GM12878 (cell line): ENCODE data around the gene CPHXL. TPM values are rescaled to one million over a fixed set of nuclear protein-coding genes. Genes with fewer than 3 reads are reported as not detected.

Experiments
- ATAC-seq: fragments of 200-7000 bp; cut with Tn5 transposase; 3 replicates; pipeline ENCODE4 v1.9.1; 2020; ENCODE audit warnings: mild to moderate bottlenecking, moderate library complexity
- Bru-seq: library from RNA; stranded (reverse); fragments of 400-500 nt; gene quantifications from one replicate; lab custom pipeline; 2021; lab: Mats Ljungman, UMichigan
- BruChase-seq, 2 experiments: library from RNA; stranded (reverse); fragments of 400-500 nt; gene quantifications; one replicate each; lab custom pipeline; 2021; lab: Mats Ljungman, UMichigan
- BruUV-seq: library from RNA; stranded (reverse); fragments of 400-500 nt; replicated peaks from 2 replicates; lab custom pipeline; 2021; lab: Mats Ljungman, UMichigan
- CTCF ChIA-PET: fragments of 300-600 bp; sonication (Branson Sonifier 250); formaldehyde crosslinking; extraction: SDS; loops from one replicate; lab custom pipeline; 2021; ENCODE audit warnings: inconsistent platforms; lab: Yijun Ruan, JAX
- POLR2A ChIA-PET: fragments of 350-600 bp; formaldehyde crosslinking; extraction: SDS; loops from one replicate; lab custom pipeline; 2021; ENCODE audit warnings: inconsistent platforms; lab: Charles Lee
- RAD21 ChIA-PET: fragments of 300-600 bp; sonication (Branson Sonifier 250); formaldehyde crosslinking; loops from one replicate; lab custom pipeline; 2023; ENCODE audit warnings: antibody characterized with exemption; ENCODE audit not compliant: unreplicated experiment; lab: Charles Lee
- SMC1A ChIA-PET: fragments of 300-600 bp; sonication (Branson Sonifier 250); formaldehyde crosslinking; loops from one replicate; lab custom pipeline; 2023; ENCODE audit not compliant: unreplicated experiment, uncharacterized antibody; lab: Charles Lee
- DNase-seq: peaks from one replicate; pipeline ENCODE4 v3.0.0-alpha.2; 2011; ENCODE audit warnings: low read depth, low spot score
- FAIRE-seq: peaks from 3 replicates; lab custom pipeline; 2011; peaks lifted over from hg19 to GRCh38; lab: Jason Lieb, UNC
- H2AFZ ChIP-seq: 2 replicates; pipeline ENCODE4 v1.6.0; 2011; ENCODE audit warnings: low read depth, low read length, control low read depth; ENCODE audit not compliant: control insufficient read depth
- H3K27ac ChIP-seq: 2 replicates; pipeline ENCODE4 v1.5.1; 2011; ENCODE audit warnings: control low read depth; ENCODE audit not compliant: control insufficient read depth, insufficient read depth
- H3K27me3 ChIP-seq, 2 experiments: replicated peaks in 1 of 2; 2 replicates each; pipeline versions ENCODE4 v1.6.0 to v1.6.1; 2011; ENCODE audit warnings: low read length in 1 of 2; ENCODE audit not compliant: control insufficient read depth in 2 of 2, insufficient read depth in 2 of 2
- H3K36me3 ChIP-seq, 2 experiments: 2 replicates each; pipeline ENCODE4 v1.5.1; 2011; ENCODE audit warnings: low read length in 1 of 2; ENCODE audit not compliant: control insufficient read depth in 2 of 2, insufficient read depth in 2 of 2
- H3K4me1 ChIP-seq: 2 replicates; pipeline ENCODE4 v1.6.1; 2011; ENCODE audit warnings: mild to moderate bottlenecking, low read length, moderate library complexity, mixed read lengths; ENCODE audit not compliant: control insufficient read depth, insufficient read depth
- H3K4me2 ChIP-seq: 2 replicates; pipeline ENCODE4 v1.6.0; 2011; ENCODE audit warnings: control low read depth; ENCODE audit not compliant: control insufficient read depth, insufficient read depth
- H3K4me3 ChIP-seq: fragments of 200-600 bp; sonication (generic); 2 replicates; pipeline ENCODE4 v1.5.1; 2016
- H3K79me2 ChIP-seq: 2 replicates; pipeline ENCODE4 v1.6.0; 2011; ENCODE audit warnings: low read length; ENCODE audit not compliant: control insufficient read depth, insufficient read depth
- H3K9ac ChIP-seq: 2 replicates; pipeline ENCODE4 v1.8.0; 2011; ENCODE audit warnings: low read length, control low read depth, mixed read lengths; ENCODE audit not compliant: control insufficient read depth, insufficient read depth
- H3K9me3 ChIP-seq: replicated peaks from 3 replicates; pipeline ENCODE4 v1.5.1; 2011; ENCODE audit warnings: mild to moderate bottlenecking, low read length; ENCODE audit not compliant: control insufficient read depth, insufficient read depth
- H4K20me1 ChIP-seq: 2 replicates; pipeline ENCODE4 v1.6.0; 2011; ENCODE audit not compliant: control insufficient read depth, insufficient read depth
- BMI1 ChIP-seq: fragments of 450-650 bp; IDR thresholded peaks from 2 replicates; pipeline ENCODE4 v1.6.1; 2016; ENCODE audit warnings: mild to moderate bottlenecking, moderate library complexity, borderline replicate concordance
- CHD4 ChIP-seq: fragments of 200-600 bp; sonication (generic); IDR thresholded peaks from 2 replicates; pipeline ENCODE4 v1.6.1; 2016; ENCODE audit warnings: mild to moderate bottlenecking
- CREB1 ChIP-seq: IDR thresholded peaks from 2 replicates; pipeline ENCODE4 v1.6.1; 2012; ENCODE audit warnings: low read depth, mild to moderate bottlenecking, inconsistent platforms
- EED ChIP-seq: sonication (generic); IDR thresholded peaks from 2 replicates; pipeline ENCODE4 v1.6.1; 2016; ENCODE audit warnings: antibody characterized with exemption, low read depth
- GABPA ChIP-seq: IDR thresholded peaks from 2 replicates; pipeline ENCODE4 v1.6.1; 2014; ENCODE audit warnings: antibody characterized with exemption, low read depth, mild to moderate bottlenecking, inconsistent platforms
- KDM1A ChIP-seq: fragments of 200-600 bp; sonication (generic); IDR thresholded peaks from 2 replicates; pipeline ENCODE4 v1.6.1; 2016; ENCODE audit warnings: borderline replicate concordance
- KLF5 ChIP-seq: fragments of 450-650 bp; IDR thresholded peaks from 2 replicates; pipeline ENCODE4 v1.6.1; 2014; ENCODE audit warnings: mild to moderate bottlenecking; ENCODE audit not compliant: partially characterized antibody
- RELA ChIP-seq: fragments of 450-650 bp; IDR thresholded peaks from 2 replicates; pipeline ENCODE4 v1.8.0; 2014; ENCODE audit warnings: borderline replicate concordance; ENCODE audit not compliant: partially characterized antibody
- TAF1 ChIP-seq: IDR thresholded peaks from 2 replicates; pipeline ENCODE4 v1.6.1; 2011; ENCODE audit warnings: mild to moderate bottlenecking, low read depth, low read length, borderline replicate concordance
- ZNF384 ChIP-seq: IDR thresholded peaks from 2 replicates; pipeline ENCODE4 v1.6.1; 2012; ENCODE audit warnings: low read depth, mild to moderate bottlenecking, low read length, improper control_type of control experiment, borderline replicate concordance
- WGBS: methylation state at CpG from one replicate; pipeline ENCODE4 v1.1.6; 2016; ENCODE audit warnings: low lambda C conversion rate; ENCODE audit not compliant: insufficient replicate concordance, insufficient coverage; ENCODE audit errors: missing lambda C conversion rate; 5-methylcytosine and 5-hydroxymethylcytosine counted together
- in situ Hi-C: fragments of 300-500 bp; cut with MboI; formaldehyde crosslinking; loops from 9 replicates; pipeline ENCODE4 v1.14.3; 2018; ENCODE audit warnings: mixed read lengths
- intact Hi-C: fragments of 100-400 bp; cut with micrococcal nuclease; formaldehyde crosslinking; loops from one replicate; pipeline ENCODE4 v1.14.2; 2022; ENCODE audit not compliant: unreplicated experiment
- long read RNA-seq, 2 experiments: library from polyadenylated mRNA; unstranded; transcript quantifications; one replicate each; pipeline ENCODE4 v2.0.0, GENCODE V29; 2019 to 2020
- polyA minus RNA-seq, 3 experiments: library from RNA; depleted of rRNA, polyadenylated mRNA; stranded (reverse); fragments of >200 nt; gene quantifications; 2 replicates each; pipeline ENCODE4 v1.2.3, GENCODE V29; 2011
- polyA plus RNA-seq, 11 experiments: library from polyadenylated mRNA; depleted of rRNA in 4 of 11; unstranded in 6 of 11; stranded (reverse) in 5 of 11; fragments of >200 nt; fragmentation: Nextera tagmentation in 4 of 11; fragmentation: Illumina TruSeq in 1 of 11; extraction: Ambion mirVana in 4 of 11; extraction: Trizol in 1 of 11; gene quantifications; 1 replicate in 1 of 11; 2 replicates in 10 of 11; pipeline versions ENCODE4 v1.2.1 to v1.2.3, GENCODE V29; 2011 to 2016; ENCODE audit warnings: inconsistent platforms in 2 of 11, missing spikeins in 2 of 11, low read depth in 1 of 11
- total RNA-seq, 4 experiments: library from RNA; depleted of rRNA in 3 of 4; stranded (reverse); fragments of >200 nt in 3 of 4; fragmentation: Illumina TruSeq in 1 of 4; extraction: Trizol in 1 of 4; gene quantifications; 2 replicates each; pipeline versions ENCODE4 v1.2.1 to v1.2.3, GENCODE V29; 2013 to 2021
- TF ChIP-seq, protein P1 (sequence below): fragments of 450-650 bp; IDR thresholded peaks from 2 replicates; pipeline ENCODE4 v1.6.1; 2016; ENCODE audit warnings: mild to moderate bottlenecking, moderate library complexity, borderline replicate concordance
- TF ChIP-seq, protein P2 (sequence below): fragments of 450-650 bp; IDR thresholded peaks from 2 replicates; pipeline ENCODE4 v1.6.1; 2016; ENCODE audit warnings: mild to moderate bottlenecking

Gene CPHXL
- total RNA-seq (2013; cell fraction: nucleolus; rRNA removed) = not detected in 2 replicates
- total RNA-seq (2014; rRNA removed) (not detected in 2 replicates), total RNA-seq (2014; rRNA removed; fragmentation: Illumina TruSeq; extraction: Trizol) (not detected in 2 replicates), total RNA-seq (2021) (not detected in 2 replicates), polyA plus RNA-seq (2011; rRNA removed) (not detected in 2 replicates), polyA plus RNA-seq (2014; fragmentation: Illumina TruSeq; extraction: Trizol) (not detected in 2 replicates), polyA plus RNA-seq (2014; fragmentation: Nextera tagmentation; extraction: Ambion mirVana) (not detected), polyA plus RNA-seq (2014; rRNA removed) (not detected in 2 replicates), polyA plus RNA-seq (2016; fragmentation: Nextera tagmentation; extraction: Ambion mirVana) (under 1 TPM in 1 of 2 experiments, not detected in 1; 0.13 TPM), polyA minus RNA-seq (2011; rRNA and poly(A)+ RNA removed) (not detected in 2 replicates), Bru-seq, nascent RNA (not detected), BruChase-seq, experiment 1, labeled RNA remaining after a 6-hour chase (not detected), BruChase-seq, experiment 2, labeled RNA remaining after a 2-hour chase (not detected)
- not detected for polyA plus RNA-seq (2011; ENCODE audit: low read depth)
- not detected in 2 replicates for polyA plus RNA-seq (2011; cell fraction: cytosol; rRNA removed)
- not detected in 2 replicates for polyA plus RNA-seq (2011; cell fraction: nucleus; rRNA removed)
- not detected in 2 replicates for polyA plus RNA-seq (2012)
- not detected in 2 replicates for polyA minus RNA-seq (2011; cell fraction: cytosol; rRNA and poly(A)+ RNA removed)
- polyA minus RNA-seq (2011; cell fraction: nucleus; rRNA and poly(A)+ RNA removed) = not detected in 2 replicates
- long read RNA-seq, experiment 1 = 0 reads
- long read RNA-seq, experiment 2 = 0 reads

DNA sequence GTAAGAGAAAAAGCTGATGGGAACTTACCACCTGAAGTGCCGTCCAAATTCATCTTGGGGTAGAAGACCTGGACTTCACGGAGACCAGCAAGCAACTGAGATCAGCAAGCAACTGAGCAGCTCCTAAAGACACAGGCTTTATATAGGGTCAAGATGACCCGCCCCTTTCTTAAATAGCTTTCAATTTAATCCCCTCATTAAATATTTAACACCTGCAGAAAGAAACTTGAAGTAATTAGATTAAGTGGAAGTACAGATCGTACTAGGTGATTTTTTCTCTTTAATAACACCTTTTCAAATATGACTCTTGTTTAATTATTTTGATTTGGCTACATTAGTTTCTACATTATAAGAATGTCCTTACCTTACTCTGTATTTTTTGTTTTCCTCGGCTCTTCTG, at the start of gene CPHXL:
Gene CPHXL, minus strand, starts transcription at position 101 of the 400 bp plus-strand sequence. Its CDS starts 48 bp downstream, at position 53.
- WGBS = 72% methylated on average over 5 of the region's 5 CpGs
- ChIA-PET RAD21 (no interaction called here), POLR2A (no interaction called here)
- no peaks in the 10 kb centered on the region for H4K20me1 ChIP-seq
- H3K4me1 ChIP-seq = no peaks in the 10 kb centered on the region
- H3K27me3 ChIP-seq = no peaks in the 10 kb centered on the region
- TF ChIP-seq CREB1 (no peak), KLF5 (no peak), EED (no peak), ZNF384 (no peak), RELA (no peak), BMI1 (no peak), GABPA (no peak), CHD4 (no peak), TAF1 (no peak), KDM1A (no peak)
- TF ChIP-seq, protein P1, sequence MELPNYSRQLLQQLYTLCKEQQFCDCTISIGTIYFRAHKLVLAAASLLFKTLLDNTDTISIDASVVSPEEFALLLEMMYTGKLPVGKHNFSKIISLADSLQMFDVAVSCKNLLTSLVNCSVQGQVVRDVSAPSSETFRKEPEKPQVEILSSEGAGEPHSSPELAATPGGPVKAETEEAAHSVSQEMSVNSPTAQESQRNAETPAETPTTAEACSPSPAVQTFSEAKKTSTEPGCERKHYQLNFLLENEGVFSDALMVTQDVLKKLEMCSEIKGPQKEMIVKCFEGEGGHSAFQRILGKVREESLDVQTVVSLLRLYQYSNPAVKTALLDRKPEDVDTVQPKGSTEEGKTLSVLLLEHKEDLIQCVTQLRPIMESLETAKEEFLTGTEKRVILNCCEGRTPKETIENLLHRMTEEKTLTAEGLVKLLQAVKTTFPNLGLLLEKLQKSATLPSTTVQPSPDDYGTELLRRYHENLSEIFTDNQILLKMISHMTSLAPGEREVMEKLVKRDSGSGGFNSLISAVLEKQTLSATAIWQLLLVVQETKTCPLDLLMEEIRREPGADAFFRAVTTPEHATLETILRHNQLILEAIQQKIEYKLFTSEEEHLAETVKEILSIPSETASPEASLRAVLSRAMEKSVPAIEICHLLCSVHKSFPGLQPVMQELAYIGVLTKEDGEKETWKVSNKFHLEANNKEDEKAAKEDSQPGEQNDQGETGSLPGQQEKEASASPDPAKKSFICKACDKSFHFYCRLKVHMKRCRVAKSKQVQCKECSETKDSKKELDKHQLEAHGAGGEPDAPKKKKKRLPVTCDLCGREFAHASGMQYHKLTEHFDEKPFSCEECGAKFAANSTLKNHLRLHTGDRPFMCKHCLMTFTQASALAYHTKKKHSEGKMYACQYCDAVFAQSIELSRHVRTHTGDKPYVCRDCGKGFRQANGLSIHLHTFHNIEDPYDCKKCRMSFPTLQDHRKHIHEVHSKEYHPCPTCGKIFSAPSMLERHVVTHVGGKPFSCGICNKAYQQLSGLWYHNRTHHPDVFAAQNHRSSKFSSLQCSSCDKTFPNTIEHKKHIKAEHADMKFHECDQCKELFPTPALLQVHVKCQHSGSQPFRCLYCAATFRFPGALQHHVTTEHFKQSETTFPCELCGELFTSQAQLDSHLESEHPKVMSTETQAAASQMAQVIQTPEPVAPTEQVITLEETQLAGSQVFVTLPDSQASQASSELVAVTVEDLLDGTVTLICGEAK = no peak
- TF ChIP-seq, protein P2, sequence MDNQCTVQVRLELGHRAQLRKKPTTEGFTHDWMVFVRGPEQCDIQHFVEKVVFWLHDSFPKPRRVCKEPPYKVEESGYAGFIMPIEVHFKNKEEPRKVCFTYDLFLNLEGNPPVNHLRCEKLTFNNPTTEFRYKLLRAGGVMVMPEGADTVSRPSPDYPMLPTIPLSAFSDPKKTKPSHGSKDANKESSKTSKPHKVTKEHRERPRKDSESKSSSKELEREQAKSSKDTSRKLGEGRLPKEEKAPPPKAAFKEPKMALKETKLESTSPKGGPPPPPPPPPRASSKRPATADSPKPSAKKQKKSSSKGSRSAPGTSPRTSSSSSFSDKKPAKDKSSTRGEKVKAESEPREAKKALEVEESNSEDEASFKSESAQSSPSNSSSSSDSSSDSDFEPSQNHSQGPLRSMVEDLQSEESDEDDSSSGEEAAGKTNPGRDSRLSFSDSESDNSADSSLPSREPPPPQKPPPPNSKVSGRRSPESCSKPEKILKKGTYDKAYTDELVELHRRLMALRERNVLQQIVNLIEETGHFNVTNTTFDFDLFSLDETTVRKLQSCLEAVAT = no peak
- TF ChIP-seq, all 136 proteins: peak for 0
- no peak for DNase-seq
- no peak for FAIRE-seq
- Histone ChIP-seq H2AFZ (no peak within 1 kb of the TSS), H3K79me2 (no peaks in the 10 kb centered on the region), H3K4me3 (no peak within 1 kb of the TSS), H3K27ac (no peak within 1 kb of the TSS), H3K36me3 (no peaks in the 10 kb centered on the region), H3K9me3 (no peaks in the 10 kb centered on the region), H3K4me2 (no peak within 1 kb of the TSS), H3K9ac (no peak within 1 kb of the TSS)
- in situ Hi-C loops = no loop called here
- intact Hi-C loops = no loop called here
- ChIA-PET SMC1A (no interaction called here), CTCF (no interaction called here)
- no peak for ATAC-seq
- no TSS peak for BruUV-seq
